ENCODE results near the gene HOXA4. TPM values are rescaled to one million over a fixed set of nuclear protein-coding genes. Genes with fewer than 3 reads are reported as not detected.

Gene HOXA4
- total RNA-seq, 1 experiment from 2014 or later = 4.8 TPM

DNA sequence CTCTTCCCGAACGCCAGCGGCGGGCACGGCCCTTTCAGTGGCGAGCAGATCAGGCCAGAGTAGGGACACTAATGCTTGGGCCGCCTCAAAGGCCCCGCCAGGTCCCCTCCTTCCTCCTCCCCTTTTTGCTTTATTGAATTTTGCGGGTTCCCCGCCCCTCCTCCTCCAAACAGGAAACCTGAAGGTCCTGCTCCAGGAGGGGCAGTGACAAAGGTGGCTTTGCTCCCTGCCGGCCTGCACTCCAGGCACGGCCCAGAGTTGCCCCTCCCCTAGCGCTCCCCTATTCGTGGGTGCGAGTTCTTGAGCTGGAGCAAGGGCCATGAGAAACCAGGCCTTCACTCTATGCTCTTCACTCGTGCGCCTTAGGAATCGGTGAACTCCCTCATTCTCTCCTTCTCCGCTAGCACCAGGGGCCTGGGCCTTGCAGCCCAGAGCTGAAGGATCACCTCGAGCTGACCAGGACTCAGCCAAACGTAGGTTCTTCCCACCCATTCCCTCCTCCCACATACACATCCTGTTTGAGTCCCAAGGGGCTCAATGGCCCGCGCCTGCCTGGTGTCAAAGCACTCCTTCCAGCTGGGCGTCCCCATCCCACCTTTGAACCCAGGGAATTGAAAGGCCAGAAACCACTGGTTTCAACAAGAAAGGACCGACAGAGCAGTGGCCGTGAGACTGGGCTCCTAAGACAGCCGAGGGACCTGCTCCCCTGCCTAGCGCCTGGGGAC is 17.6 kb upstream of the HOXA4 start:
- H3K4me1 Mint-ChIP-seq (ENCODE audit: low read depth, unreplicated experiment) = no peaks in the 10 kb centered on the region
- Histone ChIP-seq H3K27me3 (replicated peaks; ENCODE audit: control insufficient read depth, insufficient read depth, low read length) (no peaks in the 10 kb centered on the region), H3K4me1 (peaks cover 27% of the 10 kb centered on the region), H3K4me3 (ENCODE audit: low read depth, low read length) (peak overlapping the region; percentile 46), H3K36me3 (ENCODE audit: control insufficient read depth, insufficient read depth, low read length) (no peaks in the 10 kb centered on the region; the same call in 1 of the 2 replicates), H3K9me3 (no peaks in the 10 kb centered on the region)
- peaks cover 12% of the 10 kb centered on the region for H3K36me3 Mint-ChIP-seq (ENCODE audit: insufficient read depth, unreplicated experiment)
- H3K4me3 Mint-ChIP-seq (ENCODE audit: unreplicated experiment) = peak overlapping the region; percentile 73
- BruUV-seq (replicated peaks) = no TSS peak
- H3K27me3 Mint-ChIP-seq (ENCODE audit: insufficient read depth, unreplicated experiment) = no peaks in the 10 kb centered on the region
- TF ChIP-seq, protein P1, sequence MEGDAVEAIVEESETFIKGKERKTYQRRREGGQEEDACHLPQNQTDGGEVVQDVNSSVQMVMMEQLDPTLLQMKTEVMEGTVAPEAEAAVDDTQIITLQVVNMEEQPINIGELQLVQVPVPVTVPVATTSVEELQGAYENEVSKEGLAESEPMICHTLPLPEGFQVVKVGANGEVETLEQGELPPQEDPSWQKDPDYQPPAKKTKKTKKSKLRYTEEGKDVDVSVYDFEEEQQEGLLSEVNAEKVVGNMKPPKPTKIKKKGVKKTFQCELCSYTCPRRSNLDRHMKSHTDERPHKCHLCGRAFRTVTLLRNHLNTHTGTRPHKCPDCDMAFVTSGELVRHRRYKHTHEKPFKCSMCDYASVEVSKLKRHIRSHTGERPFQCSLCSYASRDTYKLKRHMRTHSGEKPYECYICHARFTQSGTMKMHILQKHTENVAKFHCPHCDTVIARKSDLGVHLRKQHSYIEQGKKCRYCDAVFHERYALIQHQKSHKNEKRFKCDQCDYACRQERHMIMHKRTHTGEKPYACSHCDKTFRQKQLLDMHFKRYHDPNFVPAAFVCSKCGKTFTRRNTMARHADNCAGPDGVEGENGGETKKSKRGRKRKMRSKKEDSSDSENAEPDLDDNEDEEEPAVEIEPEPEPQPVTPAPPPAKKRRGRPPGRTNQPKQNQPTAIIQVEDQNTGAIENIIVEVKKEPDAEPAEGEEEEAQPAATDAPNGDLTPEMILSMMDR (IDR thresholded peaks at IDR 0.05; ENCODE audit: insufficient read depth in 1 of 2, low read depth in 1 of 2, low read length in 1 of 2, severe bottlenecking in 1 of 2, unreplicated experiment in 1 of 2) = no peak
- CTCF ChIA-PET = interaction anchor here (0.5 to 4.0 kb wide), 4 partner anchors 9 to 1263 kb away, joined by 3 to 40 read pairs (median 5); partner anchors contain the start of gene HOXA7
- H3K9me3 Mint-ChIP-seq (ENCODE audit: unreplicated experiment) = no peaks in the 10 kb centered on the region
- peak; percentile 61 to 69 for DNase-seq
- H3K27ac Mint-ChIP-seq (ENCODE audit: unreplicated experiment) = peak overlapping the region; percentile 76
- intact Hi-C loops (cut with micrococcal nuclease; ENCODE audit: unreplicated experiment) = no loop called here
- POLR2A ChIA-PET = no interaction called here

DNA sequence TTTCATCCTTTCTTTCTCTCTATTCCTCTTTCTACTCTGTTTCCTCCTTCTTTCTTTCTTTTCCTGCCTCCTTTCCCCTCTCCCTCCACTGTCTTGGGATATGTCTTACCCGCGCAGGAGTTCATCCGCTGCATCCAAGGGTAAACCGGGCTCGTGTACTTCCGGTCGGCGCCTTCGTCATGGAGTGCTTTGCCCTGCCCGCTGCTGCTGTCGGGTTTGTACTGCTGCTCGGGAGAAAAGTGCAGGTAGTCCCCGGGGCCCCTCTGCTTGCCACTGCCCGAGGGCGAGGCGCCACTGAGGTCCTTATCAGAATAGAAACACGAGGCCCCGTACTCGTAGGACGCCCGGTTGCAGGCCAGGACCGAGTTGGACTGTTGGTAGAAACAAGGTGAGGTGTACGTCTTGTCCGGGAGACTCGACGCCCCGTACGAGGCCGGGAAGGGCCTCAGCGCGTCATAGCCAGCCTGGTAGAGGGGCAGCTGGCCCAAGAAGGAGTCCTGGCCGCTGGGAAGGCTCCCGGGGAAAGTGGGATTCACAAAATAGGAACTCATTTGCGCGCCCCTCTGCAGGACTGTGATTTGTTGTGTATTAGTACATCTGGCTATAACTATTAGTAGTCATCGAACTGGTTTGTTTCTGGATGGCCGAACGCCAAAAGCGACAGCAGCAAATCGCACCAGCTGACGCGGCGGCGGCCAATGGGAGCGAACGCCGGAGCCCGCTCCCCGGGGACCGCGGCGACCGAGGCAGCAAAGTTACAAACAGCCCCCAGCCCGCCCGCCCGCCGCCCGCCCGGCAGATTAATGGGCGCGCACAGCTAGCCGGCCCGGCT is 16.9 kb upstream of the HOXA4 start, which contains the start of gene HOXA6:
Gene HOXA6 (minus strand): TSS at position 576 of the 832 bp plus-strand sequence. CDS start 25 bp downstream, at position 551.
- no peaks in the 10 kb centered on the region for H3K9me3 ChIP-seq
- ChIA-PET POLR2A (no interaction called here), CTCF (interaction anchor here (0.5 to 4.0 kb wide), 3 partner anchors 10 to 36 kb away, joined by 5 to 40 read pairs (median 9); partner anchors contain the start of gene HOXA7)
- Mint-ChIP-seq H3K9me3 (ENCODE audit: unreplicated experiment) (no peaks in the 10 kb centered on the region), H3K27me3 (ENCODE audit: insufficient read depth, unreplicated experiment) (no peaks in the 10 kb centered on the region), H3K4me3 (ENCODE audit: unreplicated experiment) (peak within 1 kb of the TSS; percentile 73), H3K36me3 (ENCODE audit: insufficient read depth, unreplicated experiment) (peaks cover 16% of the 10 kb centered on the region), H3K27ac (ENCODE audit: unreplicated experiment) (peak within 1 kb of the TSS; percentile 76), H3K4me1 (ENCODE audit: low read depth, unreplicated experiment) (no peaks in the 10 kb centered on the region)
- TF ChIP-seq, protein P1 (IDR thresholded peaks at IDR 0.05; ENCODE audit: insufficient read depth in 1 of 2, low read depth in 1 of 2, low read length in 1 of 2, severe bottlenecking in 1 of 2, unreplicated experiment in 1 of 2) = no peak
- BruUV-seq (replicated peaks) = no TSS peak
- H3K4me1 ChIP-seq = peaks cover 27% of the 10 kb centered on the region
- no peaks in the 10 kb centered on the region for H3K27me3 ChIP-seq (replicated peaks; ENCODE audit: control insufficient read depth, insufficient read depth, low read length)
- intact Hi-C loops (cut with micrococcal nuclease; ENCODE audit: unreplicated experiment) = no loop called here
- H3K4me3 ChIP-seq (ENCODE audit: low read depth, low read length) = peak within 1 kb of the TSS; percentile 46
- DNase-seq = peak; percentile 57 to 67
- no peaks in the 10 kb centered on the region; the same call in 1 of the 2 replicates for H3K36me3 ChIP-seq (ENCODE audit: control insufficient read depth, insufficient read depth, low read length)

All from Caco-2 (cell line).